T-helper 1 cell treated with Interleukin-12 subunit alpha and Interleukin-12 subunit beta and Interleukin-4 antibody, amounts not matched to agents 30 μg/mL and 1 μg/mL, for 36 hours (primary cell): ENCODE results near the gene HUNK.

Source experiments
- H3K27ac Mint-ChIP-seq: one replicate; pipeline ENCODE4 v1.8.0; 2021; ENCODE audit warnings: mild to moderate bottlenecking, mixed read lengths
- H3K27me3 Mint-ChIP-seq: one replicate; pipeline ENCODE4 v1.8.0; 2021; ENCODE audit warnings: low read depth, mixed read lengths
- H3K36me3 Mint-ChIP-seq: one replicate; pipeline ENCODE4 v1.8.0; 2021; ENCODE audit warnings: low read depth, mixed read lengths
- H3K4me1 Mint-ChIP-seq: one replicate; pipeline ENCODE4 v1.8.0; 2021; ENCODE audit warnings: low read depth, mixed read lengths
- H3K4me3 Mint-ChIP-seq: one replicate; pipeline ENCODE4 v1.8.0; 2021; ENCODE audit warnings: mild to moderate bottlenecking, moderate library complexity, mixed read lengths
- H3K9me3 Mint-ChIP-seq: one replicate; pipeline ENCODE4 v1.8.0; 2021; ENCODE audit warnings: mixed read lengths

The HUNK gene

GRCh38 chr21:31988492-31989290 lies 115.9 kb downstream of the HUNK start:
- H3K9me3 Mint-ChIP-seq, result no peaks in the 10 kb centered on the region
- no peak overlapping the region for H3K4me3 Mint-ChIP-seq
- H3K36me3 Mint-ChIP-seq, result no peaks in the 10 kb centered on the region
- no peak overlapping the region for H3K27ac Mint-ChIP-seq
- H3K27me3 Mint-ChIP-seq, result no peaks in the 10 kb centered on the region
- H3K4me1 Mint-ChIP-seq, result no peaks in the 10 kb centered on the region

- H3K27ac Mint-ChIP-seq, result no peak overlapping the region
These were observed 118.8 kb downstream of the HUNK start for GRCh38 chr21:31991356-31992331.

GRCh38 chr21:31992391-31992790 lies 119.6 kb downstream of the HUNK start:
- Mint-ChIP-seq H3K9me3 (no peaks in the 10 kb centered on the region), H3K36me3 (no peaks in the 10 kb centered on the region), H3K4me1 (no peaks in the 10 kb centered on the region), H3K4me3 (no peak overlapping the region), H3K27me3 (no peaks in the 10 kb centered on the region), H3K27ac (no peak overlapping the region)

More at GRCh38 chr21:31991356-31992331, 118.8 kb downstream of the HUNK start:
- no peak overlapping the region for H3K4me3 Mint-ChIP-seq
- H3K36me3 Mint-ChIP-seq, result no peaks in the 10 kb centered on the region
- no peaks in the 10 kb centered on the region for H3K4me1 Mint-ChIP-seq
- H3K9me3 Mint-ChIP-seq, result no peaks in the 10 kb centered on the region
- H3K27me3 Mint-ChIP-seq, result no peaks in the 10 kb centered on the region

- Mint-ChIP-seq H3K27me3 (no peaks in the 10 kb centered on the region), H3K36me3 (no peaks in the 10 kb centered on the region), H3K27ac (no peak overlapping the region), H3K4me3 (no peak overlapping the region), H3K4me1 (no peaks in the 10 kb centered on the region), H3K9me3 (no peaks in the 10 kb centered on the region)
These were observed 121.3 kb downstream of the HUNK start for GRCh38 chr21:31993826-31994825.

- no peaks in the 10 kb centered on the region for H3K4me1 Mint-ChIP-seq
- H3K4me3 Mint-ChIP-seq, result no peak overlapping the region
- H3K27me3 Mint-ChIP-seq, result no peaks in the 10 kb centered on the region
- no peaks in the 10 kb centered on the region for H3K9me3 Mint-ChIP-seq
- H3K36me3 Mint-ChIP-seq, result no peaks in the 10 kb centered on the region
- H3K27ac Mint-ChIP-seq, result no peak overlapping the region
These were observed 124.4 kb downstream of the HUNK start for GRCh38 chr21:31997191-31997590.

- Mint-ChIP-seq H3K4me1 (no peaks in the 10 kb centered on the region), H3K36me3 (no peaks in the 10 kb centered on the region), H3K4me3 (no peak overlapping the region), H3K27me3 (no peaks in the 10 kb centered on the region), H3K9me3 (no peaks in the 10 kb centered on the region), H3K27ac (no peak overlapping the region)
These were observed 127.1 kb downstream of the HUNK start for GRCh38 chr21:31999810-32000468.

- Mint-ChIP-seq H3K27me3 (no peaks in the 10 kb centered on the region), H3K36me3 (no peaks in the 10 kb centered on the region), H3K4me1 (no peaks in the 10 kb centered on the region), H3K27ac (no peak overlapping the region), H3K9me3 (no peaks in the 10 kb centered on the region), H3K4me3 (no peak overlapping the region)
These were observed 128.6 kb downstream of the HUNK start for GRCh38 chr21:32001390-32001789.

- no peaks in the 10 kb centered on the region for H3K27me3 Mint-ChIP-seq
- H3K4me1 Mint-ChIP-seq, result no peaks in the 10 kb centered on the region
- no peaks in the 10 kb centered on the region for H3K36me3 Mint-ChIP-seq
- no peak overlapping the region for H3K4me3 Mint-ChIP-seq
- H3K27ac Mint-ChIP-seq, result no peak overlapping the region
- H3K9me3 Mint-ChIP-seq, result no peaks in the 10 kb centered on the region
These were observed 130.6 kb downstream of the HUNK start for GRCh38 chr21:32003411-32003810.

GRCh38 chr21:32004291-32004690 lies 131.5 kb downstream of the HUNK start:
- H3K4me1 Mint-ChIP-seq, result no peaks in the 10 kb centered on the region
- H3K27ac Mint-ChIP-seq, result no peak overlapping the region

GRCh38 chr21:32007456-32007855 lies 134.6 kb downstream of the HUNK start:
- Mint-ChIP-seq H3K4me3 (no peak overlapping the region), H3K4me1 (no peaks in the 10 kb centered on the region), H3K27me3 (no peaks in the 10 kb centered on the region), H3K36me3 (no peaks in the 10 kb centered on the region), H3K9me3 (no peaks in the 10 kb centered on the region), H3K27ac (no peak overlapping the region)

More at GRCh38 chr21:32004291-32004690, 131.5 kb downstream of the HUNK start:
- H3K9me3 Mint-ChIP-seq, result no peaks in the 10 kb centered on the region
- H3K27me3 Mint-ChIP-seq, result no peaks in the 10 kb centered on the region
- H3K4me3 Mint-ChIP-seq, result no peak overlapping the region
- no peaks in the 10 kb centered on the region for H3K36me3 Mint-ChIP-seq

- Mint-ChIP-seq H3K27ac (no peak overlapping the region), H3K36me3 (no peaks in the 10 kb centered on the region)
These were observed 135.9 kb downstream of the HUNK start for GRCh38 chr21:32008714-32009113.

GRCh38 chr21:32009263-32009662 lies 136.4 kb downstream of the HUNK start:
- no peak overlapping the region for H3K27ac Mint-ChIP-seq
- H3K36me3 Mint-ChIP-seq, result no peaks in the 10 kb centered on the region
- no peaks in the 10 kb centered on the region for H3K27me3 Mint-ChIP-seq
- H3K9me3 Mint-ChIP-seq, result no peaks in the 10 kb centered on the region
- H3K4me3 Mint-ChIP-seq, result no peak overlapping the region
- no peaks in the 10 kb centered on the region for H3K4me1 Mint-ChIP-seq

More at GRCh38 chr21:32008714-32009113, 135.9 kb downstream of the HUNK start:
- no peak overlapping the region for H3K4me3 Mint-ChIP-seq
- H3K9me3 Mint-ChIP-seq, result no peaks in the 10 kb centered on the region
- H3K4me1 Mint-ChIP-seq, result no peaks in the 10 kb centered on the region
- no peaks in the 10 kb centered on the region for H3K27me3 Mint-ChIP-seq

GRCh38 chr21:32015461-32016139 lies 142.8 kb downstream of the HUNK start:
- H3K9me3 Mint-ChIP-seq, result no peaks in the 10 kb centered on the region
- no peaks in the 10 kb centered on the region for H3K4me1 Mint-ChIP-seq
- H3K36me3 Mint-ChIP-seq, result no peaks in the 10 kb centered on the region
- H3K27me3 Mint-ChIP-seq, result no peaks in the 10 kb centered on the region
- no peak overlapping the region for H3K27ac Mint-ChIP-seq
- H3K4me3 Mint-ChIP-seq, result no peak overlapping the region
